H9 (cell line): ENCODE measurements around the gene C1QTNF3. TPM values are rescaled to one million over a fixed set of nuclear protein-coding genes. Genes with fewer than 3 reads are reported as not detected.

Experiments
- DNase-seq: peaks from one replicate; pipeline ENCODE4 v3.0.0-alpha.2; 2017
- H2AFZ ChIP-seq: one replicate; pipeline ENCODE4 v1.6.1; 2013; ENCODE audit warnings: mild to moderate bottlenecking, low read length, control low read depth, moderate library complexity
- H2AK5ac ChIP-seq: 2 replicates; pipeline ENCODE4 v1.6.1; 2013; ENCODE audit warnings: low read length, control low read depth, mixed read lengths; ENCODE audit not compliant: insufficient read length
- H2BK120ac ChIP-seq: one replicate; pipeline ENCODE4 v1.6.1; 2013; ENCODE audit warnings: low read depth, mild to moderate bottlenecking, low read length, control low read depth, inconsistent platforms; ENCODE audit not compliant: poor library complexity, severe bottlenecking
- H2BK12ac ChIP-seq: 2 replicates; pipeline ENCODE4 v1.6.1; 2013; ENCODE audit warnings: low read length, control low read depth, mixed read lengths, low read depth; ENCODE audit not compliant: insufficient read length
- H2BK15ac ChIP-seq: 2 replicates; pipeline ENCODE4 v1.6.1; 2013; ENCODE audit warnings: low read depth, low read length, control low read depth
- H2BK20ac ChIP-seq: one replicate; pipeline ENCODE4 v1.6.1; 2013; ENCODE audit warnings: low read depth, mild to moderate bottlenecking, low read length, control low read depth, inconsistent platforms; ENCODE audit not compliant: poor library complexity, severe bottlenecking
- H2BK5ac ChIP-seq: 2 replicates; pipeline ENCODE4 v1.6.1; 2013; ENCODE audit warnings: low read length, control low read depth, mixed read lengths; ENCODE audit not compliant: insufficient read length
- H3K14ac ChIP-seq: 2 replicates; pipeline ENCODE4 v1.6.1; 2013; ENCODE audit warnings: low read length, control low read depth; ENCODE audit not compliant: insufficient read depth
- H3K18ac ChIP-seq: 2 replicates; pipeline ENCODE4 v1.6.1; 2013; ENCODE audit warnings: low read depth, mild to moderate bottlenecking, mixed read lengths, low read length, control low read depth; ENCODE audit not compliant: insufficient read length
- H3K23ac ChIP-seq: 2 replicates; pipeline ENCODE4 v1.6.1; 2013; ENCODE audit warnings: low read length, control low read depth, mixed read lengths, low read depth; ENCODE audit not compliant: insufficient read length
- H3K23me2 ChIP-seq: 2 replicates; pipeline ENCODE4 v1.6.1; 2013; ENCODE audit warnings: low read depth, mild to moderate bottlenecking, mixed read lengths, low read length, control low read depth; ENCODE audit not compliant: insufficient read length, poor library complexity, severe bottlenecking
- H3K27ac ChIP-seq: 2 replicates; pipeline ENCODE4 v1.5.1; 2013; ENCODE audit warnings: low read length, control low read depth, mixed read lengths, low read depth; ENCODE audit not compliant: insufficient read length
- H3K27me3 ChIP-seq: 2 replicates; pipeline ENCODE4 v1.6.1; 2013; ENCODE audit warnings: low read length, control low read depth, inconsistent platforms; ENCODE audit not compliant: insufficient read depth
- H3K4ac ChIP-seq: 2 replicates; pipeline ENCODE4 v1.6.1; 2013; ENCODE audit warnings: low read depth, mild to moderate bottlenecking, control low read depth, inconsistent platforms, low read length, moderate library complexity
- H3K4me1 ChIP-seq: 2 replicates; pipeline ENCODE4 v1.6.1; 2013; ENCODE audit warnings: low read length, control low read depth, inconsistent platforms; ENCODE audit not compliant: insufficient read depth
- H3K4me2 ChIP-seq: 2 replicates; pipeline ENCODE4 v1.6.1; 2013; ENCODE audit warnings: low read length, control low read depth, mixed read lengths; ENCODE audit not compliant: insufficient read length, insufficient read depth
- H3K56ac ChIP-seq: 2 replicates; pipeline ENCODE4 v1.6.1; 2013; ENCODE audit warnings: low read depth, mild to moderate bottlenecking, mixed read lengths, low read length, control low read depth; ENCODE audit not compliant: insufficient read length
- H3K79me1 ChIP-seq: 2 replicates; pipeline ENCODE4 v1.6.1; 2013; ENCODE audit warnings: low read depth, mild to moderate bottlenecking, moderate library complexity, low read length, control low read depth, inconsistent platforms; ENCODE audit not compliant: insufficient read depth, poor library complexity, severe bottlenecking
- H3K79me2 ChIP-seq: 2 replicates; pipeline ENCODE4 v1.6.1; 2013; ENCODE audit warnings: low read length, control low read depth, inconsistent platforms; ENCODE audit not compliant: insufficient read depth
- H3K9ac ChIP-seq: 2 replicates; pipeline ENCODE4 v1.6.1; 2013; ENCODE audit warnings: low read length, control low read depth, mixed read lengths; ENCODE audit not compliant: insufficient read length; ENCODE audit errors: extremely low read depth
- H3K9me3 ChIP-seq: one replicate; pipeline ENCODE4 v1.6.1; 2013; ENCODE audit warnings: low read depth, low read length, inconsistent platforms; ENCODE audit not compliant: control insufficient read depth
- H3T11ph ChIP-seq: one replicate; pipeline ENCODE4 v1.6.1; 2013; ENCODE audit warnings: mild to moderate bottlenecking, low read length, control low read depth, inconsistent platforms
- H4K20me1 ChIP-seq: one replicate; pipeline ENCODE4 v1.6.1; 2013; ENCODE audit not compliant: control insufficient read depth, insufficient read length, insufficient read depth
- H4K5ac ChIP-seq: 2 replicates; pipeline ENCODE4 v1.6.1; 2013; ENCODE audit warnings: low read depth, mild to moderate bottlenecking, mixed read lengths, low read length, control low read depth; ENCODE audit not compliant: insufficient read length
- H4K8ac ChIP-seq: replicated peaks from 2 replicates; pipeline ENCODE4 v1.6.1; 2013; ENCODE audit warnings: low read length, control low read depth, mixed read lengths, low read depth; ENCODE audit not compliant: insufficient read length
- H4K91ac ChIP-seq: 2 replicates; pipeline ENCODE4 v1.6.1; 2013; ENCODE audit warnings: low read depth, mild to moderate bottlenecking, moderate library complexity, mixed read lengths, low read length, control low read depth; ENCODE audit not compliant: insufficient read length
- H3K27ac Mint-ChIP-seq, 3 experiments: 2 replicates in 2 of 3; 3 replicates in 1 of 3; pipeline ENCODE4 v1.8.0; 2020 to 2021; ENCODE audit warnings: mixed read lengths in 3 of 3, mild to moderate bottlenecking in 1 of 3, moderate library complexity in 1 of 3
- H3K27me3 Mint-ChIP-seq: 2 replicates; pipeline ENCODE4 v1.8.0; 2021; ENCODE audit warnings: low read depth, mild to moderate bottlenecking, moderate library complexity, mixed read lengths
- H3K36me3 Mint-ChIP-seq, 3 experiments: 2 replicates in 2 of 3; 3 replicates in 1 of 3; pipeline ENCODE4 v1.8.0; 2020 to 2021; ENCODE audit warnings: low read depth in 3 of 3, mixed read lengths in 3 of 3; ENCODE audit not compliant: insufficient read depth in 1 of 3
- H3K4me1 Mint-ChIP-seq, 2 experiments: 2 replicates each; pipeline ENCODE4 v1.8.0; 2020; ENCODE audit warnings: mixed read lengths in 2 of 2
- H3K4me3 Mint-ChIP-seq, 2 experiments: 2 replicates in 1 of 2; 3 replicates in 1 of 2; pipeline ENCODE4 v1.8.0; 2020 to 2021; ENCODE audit warnings: mild to moderate bottlenecking in 2 of 2, mixed read lengths in 2 of 2, moderate library complexity in 1 of 2
- H3K9me3 Mint-ChIP-seq, 2 experiments: 2 replicates in 1 of 2; 3 replicates in 1 of 2; pipeline ENCODE4 v1.8.0; 2020; ENCODE audit warnings: mild to moderate bottlenecking in 2 of 2, mixed read lengths in 2 of 2, moderate library complexity in 1 of 2
- CTCF ChIP-seq: fragments of 200-600 bp; sonication (generic); conservative IDR thresholded peaks from 3 replicates; pipeline ENCODE4 v1.8.0; 2021; ENCODE audit warnings: antibody characterized with exemption, mild to moderate bottlenecking
- WGBS: extraction: QIAGEN DNeasy Blood & Tissue Kit; methylation state at CpG from one replicate; pipeline ENCODE4 v1.1.7; 2013; ENCODE audit warnings: missing lambda C conversion rate, low lambda C conversion rate, mixed read lengths; ENCODE audit not compliant: insufficient read length; ENCODE audit errors: extremely low coverage; 5-methylcytosine and 5-hydroxymethylcytosine counted together
- total RNA-seq: library from RNA; stranded (reverse); gene quantifications from 2 replicates; pipeline ENCODE4 v1.2.1, GENCODE V29; 2021

Gene C1QTNF3
- total RNA-seq, 1 experiment from 2014 or later = 1.1 TPM

- no peak for DNase-seq
- Histone ChIP-seq H2AK5ac (no peak overlapping the region), H2BK5ac (no peak overlapping the region), H3K23ac (no peak overlapping the region), H4K8ac (no peak overlapping the region), H3K4ac (no peak overlapping the region), H3K9ac (no peak overlapping the region), H3K23me2 (no peaks in the 10 kb centered on the region), H3K9me3 (no peaks in the 10 kb centered on the region), H4K20me1 (no peaks in the 10 kb centered on the region), H3K4me2 (no peak overlapping the region), H3K27me3 (no peaks in the 10 kb centered on the region), H4K5ac (no peak overlapping the region), H2BK15ac (no peak overlapping the region), H3K4me1 (0 out of 2 replicates have a peak, but pooled peaks cover 2% of the 10 kb centered on the region), H3T11ph (no peak overlapping the region), H3K56ac (no peak overlapping the region), H3K27ac (no peak overlapping the region), H4K91ac (no peak overlapping the region), H2BK20ac (no peak overlapping the region), H3K79me2 (no peaks in the 10 kb centered on the region), H3K79me1 (no peaks in the 10 kb centered on the region), H2BK120ac (no peak overlapping the region), H3K14ac (no peak overlapping the region), H2AFZ (no peak overlapping the region), H2BK12ac (no peak overlapping the region), H3K18ac (no peak overlapping the region)
- no peak overlapping the region for H3K4me3 Mint-ChIP-seq
- H3K27ac Mint-ChIP-seq = no peak overlapping the region
- peaks cover 1 to 6% (median 4%) of the 10 kb centered on the region in 3 experiments; a peak in 4 of 7 replicates for H3K36me3 Mint-ChIP-seq
- peaks cover 2 to 3% of the 10 kb centered on the region in 2 experiments; a peak in 2 of 5 replicates for H3K9me3 Mint-ChIP-seq
- no peak for TF ChIP-seq CTCF
- peaks cover 18 to 21% of the 10 kb centered on the region in 2 experiments for H3K4me1 Mint-ChIP-seq
- H3K27me3 Mint-ChIP-seq = no peaks in the 10 kb centered on the region
- WGBS = no CpG with 5 or more reads among the region's 10 CpGs
These were observed 3.4 kb downstream of the C1QTNF3 start for GRCh38 chr5:34039398-34040157.
